Choroid plexus epithelial cell (primary cell): ENCODE measurements around the gene ARHGAP24.
"Not testable (repeated sequence)": the region's sequence is repeated elsewhere in the genome, so short reads cannot be mapped to it uniquely, and the experiment has no call there.

ENCODE experiments used
- DNase-seq: peaks from one replicate; pipeline ENCODE4 v3.0.0-alpha.2; 2010; ENCODE audit warnings: low read depth
- H3K4me3 ChIP-seq: 2 replicates; pipeline ENCODE4 v1.5.1; 2011; ENCODE audit warnings: low read depth, mild to moderate bottlenecking, control low read depth, low read length, moderate library complexity
- CTCF ChIP-seq: conservative IDR thresholded peaks from 2 replicates; pipeline ENCODE4 v1.5.1; 2011; ENCODE audit warnings: low read depth, mild to moderate bottlenecking, control low read depth, inconsistent platforms, low read length, moderate library complexity

Gene ARHGAP24

GRCh38 chr4:85806334-85806733, 331.4 kb downstream of the ARHGAP24 start:
- no peak for DNase-seq
- H3K4me3 ChIP-seq, result no peak overlapping the region
- no peak for TF ChIP-seq CTCF

GRCh38 chr4:85807247-85807950, 332.4 kb downstream of the ARHGAP24 start:
- DNase-seq, result peak; percentile 79
- no peak overlapping the region for H3K4me3 ChIP-seq
- no peak for TF ChIP-seq CTCF

GRCh38 chr4:85808104-85808503, 333.2 kb downstream of the ARHGAP24 start:
- TF ChIP-seq CTCF, result no peak

GRCh38 chr4:85808864-85809263, 333.9 kb downstream of the ARHGAP24 start:
- TF ChIP-seq CTCF, result no peak
- DNase-seq, result no peak
- H3K4me3 ChIP-seq, result no peak overlapping the region

More at GRCh38 chr4:85808104-85808503, 333.2 kb downstream of the ARHGAP24 start:
- no peak for DNase-seq
- H3K4me3 ChIP-seq, result no peak overlapping the region

- peak; percentile 57 for DNase-seq
- no peak for TF ChIP-seq CTCF
- H3K4me3 ChIP-seq, result no peak overlapping the region
Observed at GRCh38 chr4:85812776-85813175, 337.8 kb downstream of the ARHGAP24 start.

- peak; percentile 23 for DNase-seq
- H3K4me3 ChIP-seq, result no peak overlapping the region
- TF ChIP-seq CTCF, result no peak
Observed at GRCh38 chr4:85815796-85816459, 341.0 kb downstream of the ARHGAP24 start.

- no peak for TF ChIP-seq CTCF
- H3K4me3 ChIP-seq, result no peak overlapping the region
- no peak for DNase-seq
Observed at GRCh38 chr4:85818700-85819099, 343.8 kb downstream of the ARHGAP24 start.

- not testable (repeated sequence) for DNase-seq, H3K4me3 ChIP-seq
Observed at GRCh38 chr4:85820101-85820500, 345.2 kb downstream of the ARHGAP24 start.
